Fibroblast of lung (primary cell): ENCODE data around the gene MAPKAP1. TPM values are rescaled to one million over a fixed set of nuclear protein-coding genes. Genes with fewer than 3 reads are reported as not detected.

Experiments used
- DNase-seq, 2 donors: peaks; one replicate each; pipeline versions ENCODE4 v3.0.0 to v3.0.0-alpha.2; 2010; ENCODE audit warnings: low read depth in 2 of 2
- H2AFZ ChIP-seq: 2 replicates; pipeline ENCODE4 v1.5.1; 2012; ENCODE audit warnings: low read length, control low read depth, inconsistent platforms
- H3K27ac ChIP-seq: 2 replicates; pipeline ENCODE4 v1.5.1; 2011; ENCODE audit warnings: low read length, control low read depth; ENCODE audit not compliant: insufficient read depth
- H3K27me3 ChIP-seq: 2 replicates; pipeline ENCODE4 v1.5.1; 2011; ENCODE audit warnings: mild to moderate bottlenecking, low read length; ENCODE audit not compliant: control insufficient read depth, insufficient read depth
- H3K36me3 ChIP-seq: 2 replicates; pipeline ENCODE4 v1.5.1; 2011; ENCODE audit warnings: low read length; ENCODE audit not compliant: control insufficient read depth, insufficient read depth
- H3K4me1 ChIP-seq: 2 replicates; pipeline ENCODE4 v1.5.1; 2011; ENCODE audit warnings: low read length; ENCODE audit not compliant: control insufficient read depth, insufficient read depth; ENCODE audit errors: extremely low read depth
- H3K4me2 ChIP-seq: 2 replicates; pipeline ENCODE4 v1.5.1; 2011; ENCODE audit warnings: low read length, control low read depth; ENCODE audit not compliant: insufficient read depth; ENCODE audit errors: extremely low read depth
- H3K4me3 ChIP-seq, 4 experiments: fragments of 200-600 bp in 1 of 4; sonication (generic) in 1 of 4; replicated peaks in 1 of 4; 2 replicates each; pipeline ENCODE4 v1.5.1; 2011 to 2016; ENCODE audit warnings: low read length in 4 of 4, low read depth in 3 of 4, mild to moderate bottlenecking in 3 of 4, control low read depth in 2 of 4, inconsistent platforms in 1 of 4, mixed read lengths in 1 of 4; ENCODE audit not compliant: insufficient read depth in 1 of 4; ENCODE audit errors: control extremely low read depth in 1 of 4
- H3K79me2 ChIP-seq: 2 replicates; pipeline ENCODE4 v1.5.1; 2012; ENCODE audit warnings: mild to moderate bottlenecking, low read length, inconsistent platforms; ENCODE audit not compliant: control insufficient read depth, insufficient read depth
- H3K9ac ChIP-seq: 2 replicates; pipeline ENCODE4 v1.5.1; 2011; ENCODE audit warnings: mild to moderate bottlenecking, low read length, control low read depth; ENCODE audit not compliant: insufficient read depth
- H3K9me3 ChIP-seq: 2 replicates; pipeline ENCODE4 v1.5.1; 2012; ENCODE audit warnings: low read depth, low read length; ENCODE audit not compliant: control insufficient read depth, insufficient read depth
- H4K20me1 ChIP-seq: 2 replicates; pipeline ENCODE4 v1.5.1; 2011; ENCODE audit warnings: low read length; ENCODE audit not compliant: control insufficient read depth, insufficient read depth; ENCODE audit errors: extremely low read depth
- CTCF ChIP-seq, 2 donors: IDR thresholded peaks in 1 of 2; conservative IDR thresholded peaks in 1 of 2; 1 replicate in 1 of 2; 2 replicates in 1 of 2; pipeline ENCODE4 v1.5.1; 2011 to 2012; ENCODE audit warnings: low read length in 2 of 2, control low read depth in 1 of 2, inconsistent platforms in 1 of 2, low read depth in 1 of 2, mild to moderate bottlenecking in 1 of 2
- EZH2 ChIP-seq: IDR thresholded peaks from 2 replicates; pipeline ENCODE4 v1.5.1; 2012; ENCODE audit warnings: low read length, control low read depth, mild to moderate bottlenecking; ENCODE audit errors: missing control alignments
- polyA plus RNA-seq, 2 donors: library from polyadenylated mRNA; depleted of rRNA in 1 of 2; stranded (reverse) in 1 of 2; unstranded in 1 of 2; fragments of >200 nt; gene quantifications; 2 replicates each; pipeline ENCODE4 v1.2.1, GENCODE V29; 2011 to 2012; ENCODE audit warnings: missing spikeins in 1 of 2
- total RNA-seq: library from RNA; depleted of rRNA; stranded (reverse); fragments of >200 nt; gene quantifications from 2 replicates; pipeline ENCODE4 v1.2.1, GENCODE V29; 2014

The MAPKAP1 gene
- total and polyA plus RNA-seq, 2 donors (not counting 1 experiment from before 2014, with no cell fraction given): 63.7 to 127 TPM

GRCh38 chr9:125646621-125647100 is 60.3 kb downstream of the MAPKAP1 start:
- H3K27me3 ChIP-seq: no peaks in the 10 kb centered on the region
- TF ChIP-seq CTCF (conservative IDR thresholded peaks at IDR 0.05 in 1 of 2, IDR thresholded peaks at IDR 0.05 in 1 of 2; ENCODE audit: low read depth in 1 of 2, low read length in 2 of 2): no peak
- no peak for TF ChIP-seq EZH2
- H3K36me3 ChIP-seq: no peaks in the 10 kb centered on the region
- H3K4me2 ChIP-seq: peak overlapping the region; percentile 69
- peaks cover 12% of the 10 kb centered on the region for H3K4me1 ChIP-seq
- no peaks in the 10 kb centered on the region for H4K20me1 ChIP-seq
- H3K9me3 ChIP-seq: no peaks in the 10 kb centered on the region
- H3K79me2 ChIP-seq: peaks cover 16% of the 10 kb centered on the region
- peak in 1 of 2 donors; percentile 34 for DNase-seq
- H3K9ac ChIP-seq: no peak overlapping the region
- H3K27ac ChIP-seq: no peak overlapping the region
- H3K4me3 ChIP-seq: peak overlapping the region; percentile 1 to 40 (median 22)
- no peak overlapping the region for H2AFZ ChIP-seq

DNA sequence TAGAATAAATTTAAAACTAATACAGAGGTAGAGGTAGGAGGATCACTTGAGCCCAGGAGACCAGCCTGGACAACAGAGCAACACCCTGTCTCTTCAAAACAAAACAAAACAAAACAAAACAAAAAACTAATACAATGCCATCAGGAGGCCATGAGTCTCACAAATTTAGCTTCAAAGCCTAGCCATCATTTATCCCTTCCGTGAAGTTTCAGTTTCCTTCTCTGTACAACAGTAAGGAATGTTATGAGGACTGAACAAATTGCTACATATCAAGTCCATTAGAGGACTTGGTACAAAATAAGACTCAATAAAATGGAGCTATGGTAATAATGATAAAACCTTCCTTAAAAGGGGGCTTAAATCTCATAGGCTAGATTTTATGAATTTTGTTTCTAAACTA is 60.8 kb downstream of the MAPKAP1 start:
- no peak overlapping the region for H3K9ac ChIP-seq
- H2AFZ ChIP-seq: no peak overlapping the region
- no peaks in the 10 kb centered on the region for H3K36me3 ChIP-seq
- peak overlapping the region; percentile 69 for H3K4me2 ChIP-seq
- TF ChIP-seq EZH2 (no peak), CTCF (conservative IDR thresholded peaks at IDR 0.05 in 1 of 2, IDR thresholded peaks at IDR 0.05 in 1 of 2; ENCODE audit: low read depth in 1 of 2, low read length in 2 of 2) (no peak)
- no peak overlapping the region for H3K27ac ChIP-seq
- H3K4me3 ChIP-seq: peak overlapping the region in 2 of 4 experiments; percentile 1 to 39
- no peaks in the 10 kb centered on the region for H4K20me1 ChIP-seq
- no peak for DNase-seq
- H3K4me1 ChIP-seq: peaks cover 12% of the 10 kb centered on the region
- H3K9me3 ChIP-seq: no peaks in the 10 kb centered on the region
- H3K79me2 ChIP-seq: peaks cover 16% of the 10 kb centered on the region
- no peaks in the 10 kb centered on the region for H3K27me3 ChIP-seq

DNA sequence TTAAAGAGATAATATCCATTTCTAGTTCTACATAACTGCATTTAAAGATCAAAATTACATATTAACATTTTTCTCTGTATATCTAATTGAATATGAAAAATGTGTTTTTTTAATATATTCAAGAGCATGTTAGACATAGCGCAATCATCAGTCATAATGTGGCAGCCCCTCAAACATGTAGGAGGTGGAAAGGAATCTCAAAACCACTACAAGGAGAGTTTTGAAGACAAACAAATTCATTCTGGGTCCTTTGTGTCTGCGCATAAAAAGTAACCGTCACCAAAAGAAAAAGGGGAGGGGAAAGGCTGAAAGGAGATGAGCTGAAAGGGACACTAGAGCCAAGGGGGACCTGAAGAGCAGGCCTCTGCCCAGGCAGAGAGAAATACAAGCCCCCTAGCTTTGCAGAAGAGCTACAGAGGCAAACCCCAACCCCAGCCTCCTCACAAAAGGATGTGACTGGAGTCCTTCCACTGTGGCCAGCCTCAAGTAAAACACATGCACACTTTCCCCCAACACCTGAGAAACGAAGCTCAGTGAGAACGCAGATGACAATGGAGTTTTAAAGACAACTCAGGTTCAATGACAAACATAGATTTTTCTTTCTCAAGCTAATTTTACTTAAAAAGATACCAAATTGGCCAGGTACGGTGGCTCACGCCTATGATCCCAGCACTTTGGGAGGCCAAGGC is 62.0 kb downstream of the MAPKAP1 start:
- no peak overlapping the region for H3K27ac ChIP-seq
- H3K27me3 ChIP-seq: no peaks in the 10 kb centered on the region
- H3K9ac ChIP-seq: no peak overlapping the region
- H3K4me2 ChIP-seq: no peak overlapping the region
- no peaks in the 10 kb centered on the region for H3K36me3 ChIP-seq
- DNase-seq: peak in 1 of 2 donors; percentile 63
- H3K4me3 ChIP-seq: no peak overlapping the region
- TF ChIP-seq EZH2 (no peak), CTCF (conservative IDR thresholded peaks at IDR 0.05 in 1 of 2, IDR thresholded peaks at IDR 0.05 in 1 of 2; ENCODE audit: low read depth in 1 of 2, low read length in 2 of 2) (no peak)
- peaks cover 16% of the 10 kb centered on the region for H3K79me2 ChIP-seq
- peaks cover 7% of the 10 kb centered on the region for H3K4me1 ChIP-seq
- no peaks in the 10 kb centered on the region for H4K20me1 ChIP-seq
- no peaks in the 10 kb centered on the region for H3K9me3 ChIP-seq
- no peak overlapping the region for H2AFZ ChIP-seq
